GM21367 (cell line): ENCODE data around the gene C9orf152.
"Not testable (repeated sequence)": the region's sequence is repeated elsewhere in the genome, so short reads cannot be mapped to it uniquely, and the experiment has no call there.

ENCODE experiments used
- ATAC-seq: cut with Tn5 transposase; IDR thresholded peaks from one replicate; pipeline ENCODE4 v1.9.1; 2021; ENCODE audit not compliant: unreplicated experiment

C9orf152 gene, protein sequence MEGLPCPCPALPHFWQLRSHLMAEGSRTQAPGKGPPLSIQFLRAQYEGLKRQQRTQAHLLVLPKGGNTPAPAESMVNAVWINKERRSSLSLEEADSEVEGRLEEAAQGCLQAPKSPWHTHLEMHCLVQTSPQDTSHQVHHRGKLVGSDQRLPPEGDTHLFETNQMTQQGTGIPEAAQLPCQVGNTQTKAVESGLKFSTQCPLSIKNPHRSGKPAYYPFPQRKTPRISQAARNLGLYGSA

DNA sequence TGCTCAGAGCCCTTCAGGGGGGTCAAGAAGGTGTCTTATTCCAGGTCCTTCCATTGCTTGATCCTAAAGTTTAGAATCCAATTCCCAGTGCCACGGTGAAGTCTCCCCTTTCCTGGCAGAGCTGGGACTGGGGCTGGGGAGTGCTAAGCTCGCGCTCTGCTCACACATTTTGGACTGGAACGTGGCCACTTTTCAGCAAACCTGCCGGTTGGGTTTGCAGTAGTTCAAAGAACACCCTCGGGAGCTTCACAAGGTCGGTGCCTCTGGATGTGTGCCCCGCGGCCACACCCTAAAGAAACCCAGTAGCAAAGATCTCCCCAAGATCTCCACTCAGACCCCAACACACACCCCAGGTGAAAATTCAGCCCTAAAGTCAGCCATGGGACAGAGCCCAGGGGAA is at the start of gene C9orf152:
Gene C9orf152, minus strand, starts transcription at position 129 of the 400 bp plus-strand sequence. CDS start 580 bp downstream, outside the sequence.
- ATAC-seq = no peak

DNA sequence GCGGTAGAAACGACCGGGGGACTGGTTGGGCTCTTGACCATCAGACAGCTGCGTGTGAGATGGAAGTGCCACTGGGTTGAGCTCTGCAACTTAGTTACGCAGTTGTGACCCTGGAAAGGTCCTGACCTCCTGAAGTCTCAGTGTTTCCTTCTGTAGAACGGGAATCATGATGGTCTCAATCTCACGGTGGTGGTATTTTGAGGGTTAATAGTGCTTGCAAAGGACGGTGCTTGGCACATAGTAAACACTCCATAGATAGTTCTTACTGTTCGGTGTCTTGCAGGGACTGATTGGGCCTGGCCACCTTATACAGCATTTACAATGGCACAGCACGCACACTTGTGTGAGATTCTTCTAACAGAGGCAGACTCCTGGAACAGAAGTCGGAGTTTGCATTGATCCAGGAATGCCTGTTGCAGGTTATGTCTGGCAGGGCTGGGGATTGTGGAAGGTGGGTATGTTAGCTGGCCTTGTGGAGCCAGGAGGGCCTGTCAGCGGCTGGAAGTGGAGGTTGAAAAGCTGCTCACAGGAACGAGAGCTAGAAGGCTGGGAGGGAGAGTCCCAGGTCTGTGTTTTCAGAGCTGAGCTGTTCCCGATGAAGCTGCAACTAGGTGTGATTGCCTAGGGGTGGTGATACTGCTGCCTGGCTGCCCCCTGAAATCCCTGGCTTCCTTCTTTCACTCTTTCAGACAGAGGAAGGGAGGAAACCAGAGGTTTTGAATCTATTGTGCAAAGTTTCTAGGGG is 49.3 kb upstream of the C9orf152 start:
- ATAC-seq = peak; percentile 0

DNA sequence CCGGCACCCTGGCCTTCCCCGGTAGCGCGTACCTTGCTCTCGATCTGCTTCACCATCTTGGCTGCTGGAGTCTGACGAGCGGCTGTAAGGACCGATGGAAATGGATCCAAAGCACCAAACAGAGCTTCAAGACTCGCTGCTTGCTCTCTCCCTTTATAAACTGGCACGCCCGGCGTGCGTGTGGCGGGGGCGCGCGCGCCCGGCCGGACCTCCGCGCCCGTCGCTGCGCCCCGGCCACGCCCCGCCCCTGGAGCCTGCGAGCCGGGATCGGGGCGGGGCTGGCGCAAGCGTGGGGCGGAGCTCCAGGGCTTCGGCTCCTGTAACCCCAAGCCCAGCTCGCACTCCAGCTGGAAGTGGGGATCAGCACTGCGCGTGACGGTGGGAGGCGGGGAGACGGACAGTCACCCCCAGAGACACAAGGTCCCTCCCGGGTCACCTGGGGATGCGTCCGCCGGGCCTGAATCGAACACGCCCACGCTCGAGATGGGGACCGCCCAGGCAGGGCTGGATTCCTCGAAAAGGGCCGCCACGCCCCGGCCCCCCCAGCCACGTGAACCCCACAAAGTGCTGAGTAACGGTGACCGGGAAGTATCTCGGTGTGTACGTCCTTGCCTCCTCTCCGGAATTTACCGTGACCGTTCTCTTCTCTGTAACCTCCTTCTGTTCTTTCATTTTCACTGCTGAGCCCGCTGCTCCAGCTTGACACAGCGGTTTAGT is 48.6 kb upstream of the C9orf152 start, which contains the start of gene TXN:
Gene TXN, minus strand, starts transcription at position 128 of the 717 bp plus-strand sequence. Its CDS starts 72 bp downstream, at position 56.
- peak; percentile 60 for ATAC-seq

- peak; percentile 12 for ATAC-seq
Observed at GRCh38 chr9:110255463-110256379, 47.8 kb upstream of the C9orf152 start.

GRCh38 chr9:110255034-110255462 is 47.1 kb upstream of the C9orf152 start:
- no peak for ATAC-seq

- no peak for ATAC-seq
Observed at GRCh38 chr9:110254500-110254899, 46.5 kb upstream of the C9orf152 start.

DNA sequence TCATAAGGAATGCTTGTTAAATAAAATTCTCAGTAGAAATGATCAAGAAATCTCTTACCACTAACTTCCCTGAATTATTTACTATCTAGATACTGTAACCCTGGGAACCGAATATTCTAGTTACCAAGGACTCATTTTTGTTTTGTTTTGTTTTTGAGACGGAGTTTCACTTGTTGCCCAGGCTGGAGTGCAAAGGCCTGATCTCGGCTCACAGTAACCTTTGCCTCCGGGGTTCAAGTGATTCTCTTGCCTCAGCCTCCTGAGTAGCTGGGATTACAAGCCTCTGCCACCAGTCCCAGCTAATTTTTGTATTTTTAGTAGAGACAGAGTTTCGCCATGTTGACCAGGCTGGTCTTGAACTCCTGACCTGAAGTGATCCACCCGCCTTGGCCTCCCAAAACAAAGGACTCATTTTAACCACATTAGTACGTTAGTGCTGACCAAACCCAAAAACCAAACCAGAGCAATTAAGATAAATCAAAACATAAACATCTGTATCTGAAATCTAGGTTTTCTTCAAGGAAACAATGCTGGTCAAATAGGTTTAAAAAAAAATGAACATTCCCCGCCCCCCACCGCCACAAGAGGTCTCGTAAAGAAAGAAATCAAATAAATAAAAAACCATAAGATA is 44.7 kb upstream of the C9orf152 start:
- ATAC-seq = no peak

DNA sequence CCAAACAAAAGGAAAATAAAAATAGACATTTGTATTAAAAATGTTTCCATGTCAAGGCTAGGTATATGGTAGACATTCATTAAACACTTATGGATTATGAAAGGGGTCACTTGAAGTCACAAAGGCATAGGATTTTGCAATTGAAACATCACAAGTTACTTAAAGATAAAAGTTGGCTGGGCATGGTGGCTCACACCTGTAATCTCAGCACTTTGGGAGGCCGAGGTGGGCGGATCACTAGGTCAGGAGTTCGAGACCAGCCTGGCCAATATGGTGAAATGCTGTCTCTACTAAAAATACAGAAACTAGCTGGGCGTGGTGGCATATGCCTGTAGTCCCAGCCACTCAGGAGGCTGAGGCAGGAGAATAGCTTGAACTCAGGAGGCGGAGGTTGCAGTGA is 43.8 kb upstream of the C9orf152 start:
- not testable (repeated sequence) for ATAC-seq

DNA sequence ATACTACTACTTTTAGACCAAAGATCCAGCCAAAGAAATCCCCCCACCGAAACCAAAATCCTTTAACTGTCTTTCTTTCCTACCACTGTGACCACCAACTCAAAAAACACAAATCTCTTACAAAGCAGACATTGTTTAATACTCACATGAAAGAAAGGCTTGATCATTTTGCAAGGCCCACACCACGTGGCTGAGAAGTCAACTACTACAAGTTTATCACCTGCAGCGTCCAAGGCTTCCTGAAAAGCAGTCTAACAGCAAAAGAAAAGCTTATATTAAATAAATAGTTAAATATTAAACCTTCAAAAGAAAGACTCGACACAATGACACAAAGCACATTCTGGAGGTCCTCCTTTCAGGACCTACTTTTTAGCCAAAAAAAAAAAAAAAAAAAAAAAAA is 43.3 kb upstream of the C9orf152 start:
- no peak for ATAC-seq

GRCh38 chr9:110249603-110250002 is 41.6 kb upstream of the C9orf152 start:
- ATAC-seq = no peak

DNA sequence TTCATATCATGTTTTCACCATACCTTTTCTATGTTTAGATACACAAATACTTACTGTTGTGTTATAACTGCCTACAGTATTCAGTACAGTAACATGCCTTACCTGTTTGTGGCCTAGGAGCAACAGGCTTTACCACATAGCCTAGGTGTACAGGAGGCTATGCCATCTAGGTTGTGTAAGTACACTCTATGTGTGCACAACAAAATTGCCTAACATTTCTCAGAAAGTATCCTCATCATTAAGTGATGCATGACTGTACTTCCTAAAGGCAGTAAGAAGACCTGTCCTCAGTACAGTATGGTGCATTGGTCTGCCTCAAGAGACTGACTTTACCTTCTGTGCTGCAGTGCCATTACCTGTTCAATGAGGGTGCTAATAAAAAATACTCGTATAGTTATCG is 40.4 kb upstream of the C9orf152 start:
- ATAC-seq = no peak

GRCh38 chr9:110246214-110246613 is 38.3 kb upstream of the C9orf152 start:
- no peak for ATAC-seq

GRCh38 chr9:110244616-110245015 is 36.7 kb upstream of the C9orf152 start:
- no peak for ATAC-seq

DNA sequence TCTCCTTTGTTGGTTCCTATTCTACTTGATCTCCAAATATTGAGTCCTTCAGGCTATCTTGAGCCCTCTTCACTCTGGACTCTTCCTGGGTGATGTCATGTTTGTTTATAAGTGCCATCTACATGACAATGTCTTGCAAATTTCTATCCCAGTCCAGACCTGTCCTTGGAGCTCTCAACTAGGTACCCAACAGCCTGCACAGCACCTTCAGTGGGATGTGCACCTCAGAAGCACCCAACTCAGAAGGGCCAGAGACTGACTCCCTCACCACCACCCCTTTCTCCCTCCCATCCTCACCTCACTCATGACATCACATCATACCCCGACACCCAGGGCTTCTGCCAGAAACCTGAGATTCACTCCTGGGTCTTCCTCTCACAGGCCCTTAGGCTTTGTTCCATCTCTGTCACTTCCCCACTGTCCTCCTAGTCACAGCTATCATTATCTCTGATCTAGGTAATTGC is 33.9 kb upstream of the C9orf152 start:
- no peak for ATAC-seq

- no peak for ATAC-seq
Observed at GRCh38 chr9:110241260-110241857, 33.4 kb upstream of the C9orf152 start.

- no peak for ATAC-seq
Observed at GRCh38 chr9:110240198-110240597, 32.2 kb upstream of the C9orf152 start.

GRCh38 chr9:110228321-110228720 is 20.4 kb upstream of the C9orf152 start:
- ATAC-seq = no peak

- no peak for ATAC-seq
Observed at GRCh38 chr9:110224583-110224982, 16.6 kb upstream of the C9orf152 start.

GRCh38 chr9:110220809-110221208 is 12.8 kb upstream of the C9orf152 start:
- ATAC-seq = no peak

DNA sequence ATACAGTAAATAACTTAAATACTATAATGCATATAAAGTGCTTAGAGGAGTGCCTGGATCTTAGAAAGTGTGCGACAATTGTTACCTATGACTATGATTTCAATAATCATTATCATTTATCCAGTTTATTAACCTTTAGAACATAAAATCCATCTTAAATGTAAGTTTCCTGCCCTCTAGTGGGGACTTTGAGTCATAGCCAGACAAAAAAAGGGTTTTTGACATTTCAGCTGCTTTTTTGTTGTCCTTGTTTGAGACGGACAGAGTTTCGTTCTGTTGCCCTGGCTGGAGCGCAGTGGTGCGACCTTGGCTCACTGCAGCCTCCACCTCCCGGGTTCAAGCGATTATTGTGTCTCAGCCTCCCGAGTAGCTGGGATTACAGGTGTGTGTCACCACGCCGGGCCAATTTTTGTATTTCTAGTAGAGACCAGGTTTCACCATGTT is 9.7 kb upstream of the C9orf152 start:
- ATAC-seq = no peak
